HCT116 (cell line): ENCODE measurements around the gene TBCD. TPM values are rescaled to one million over a fixed set of nuclear protein-coding genes. Genes with fewer than 3 reads are reported as not detected.

Experiments used
- ATAC-seq: fragments of 200-7000 bp; cut with Tn5 transposase; 2 replicates; pipeline ENCODE4 v1.9.1; 2020; ENCODE audit warnings: mild to moderate bottlenecking, moderate library complexity
- BruUV-seq: library from RNA; stranded (reverse); fragments of 400-500 nt; replicated peaks from 2 replicates; lab custom pipeline; 2021; lab: Mats Ljungman, UMichigan
- CTCF ChIA-PET: fragments of 300-600 bp; sonication (Branson Sonifier 250); formaldehyde crosslinking; loops from one replicate; lab custom pipeline; 2021; ENCODE audit warnings: antibody characterized with exemption; lab: Charles Lee
- POLR2A ChIA-PET: fragments of 300-600, 350-600 bp; sonication (Branson Sonifier 250); formaldehyde crosslinking; loops from one replicate; lab custom pipeline; 2021; ENCODE audit warnings: antibody characterized with exemption; lab: Charles Lee
- RAD21 ChIA-PET, 2 experiments: fragments of 300-600 bp; sonication (Branson Sonifier 250); formaldehyde crosslinking; loops; one replicate each; lab custom pipeline; 2023; ENCODE audit warnings: low total read pairs in 2 of 2; ENCODE audit not compliant: uncharacterized antibody in 2 of 2, unreplicated experiment in 2 of 2, low non-redundant PET in 1 of 2; lab: Charles Lee
- DNase-seq: peaks from one replicate; pipeline ENCODE4 v3.0.0-alpha.2; 2010; ENCODE audit warnings: low read depth, low spot score
- H2AFZ ChIP-seq: fragments of 200-600 bp; shearing (Covaris generic), sonication (generic); 2 replicates; pipeline ENCODE4 v1.6.1; 2017; ENCODE audit warnings: low read depth, mixed run types, mixed read lengths, antibody characterized with exemption, low read length; ENCODE audit not compliant: poor library complexity, severe bottlenecking
- H3K27ac ChIP-seq: 2 replicates; pipeline ENCODE4 v1.5.1; 2012; ENCODE audit warnings: low read depth, low read length
- H3K27me3 ChIP-seq: fragments of 200-600 bp; sonication (generic); 2 replicates; pipeline ENCODE4 v1.6.1; 2016; ENCODE audit warnings: mixed run types, low read length, mixed read lengths; ENCODE audit not compliant: insufficient read depth
- H3K36me3 ChIP-seq, 2 experiments: fragments of 200-500 bp in 1 of 2; fragments of 200-600 bp in 1 of 2; sonication (Bioruptor generic) in 1 of 2; sonication (generic) in 1 of 2; 2 replicates each; pipeline versions ENCODE4 v1.5.1 to v1.6.1; 2014 to 2016; ENCODE audit warnings: low read length in 2 of 2, inconsistent platforms in 1 of 2, mixed read lengths in 1 of 2, mixed run types in 1 of 2; ENCODE audit not compliant: insufficient read depth in 2 of 2, control insufficient read depth in 1 of 2
- H3K4me1 ChIP-seq, 2 experiments: fragments of 200-600 bp in 1 of 2; sonication (generic) in 1 of 2; 2 replicates each; pipeline versions ENCODE4 v1.5.1 to v1.6.1; 2012 to 2017; ENCODE audit warnings: low read length in 2 of 2, inconsistent platforms in 1 of 2, mild to moderate bottlenecking in 1 of 2, mixed read lengths in 1 of 2, mixed run types in 1 of 2, moderate library complexity in 1 of 2; ENCODE audit not compliant: insufficient read depth in 2 of 2, control insufficient read depth in 1 of 2
- H3K4me2 ChIP-seq: fragments of 200-600 bp; sonication (generic); 2 replicates; pipeline ENCODE4 v1.6.1; 2017; ENCODE audit warnings: mixed run types, low read length, mixed read lengths
- H3K4me3 ChIP-seq, 2 experiments: fragments of 200-600 bp in 1 of 2; sonication (generic) in 1 of 2; replicated peaks in 1 of 2; 2 replicates each; pipeline ENCODE4 v1.5.1; 2011 to 2016; ENCODE audit warnings: low read length in 2 of 2, control low read depth in 1 of 2, low read depth in 1 of 2, mild to moderate bottlenecking in 1 of 2, mixed read lengths in 1 of 2, mixed run types in 1 of 2
- H3K79me2 ChIP-seq: fragments of 200-600 bp; sonication (generic); 2 replicates; pipeline ENCODE4 v1.6.1; 2017; ENCODE audit warnings: mild to moderate bottlenecking, mixed run types, low read length, moderate library complexity, mixed read lengths; ENCODE audit not compliant: insufficient read depth
- H3K9ac ChIP-seq: fragments of 200-600 bp; sonication (generic); 2 replicates; pipeline ENCODE4 v1.6.1; 2016; ENCODE audit warnings: low read length, mixed read lengths
- H3K9me2 ChIP-seq: fragments of 200-600 bp; sonication (generic), shearing (Covaris generic); 2 replicates; pipeline ENCODE4 v1.6.1; 2017; ENCODE audit warnings: mixed run types, mild to moderate bottlenecking, moderate library complexity; ENCODE audit not compliant: insufficient read depth
- H3K9me3 ChIP-seq, 2 experiments: fragments of 200-500 bp in 1 of 2; fragments of 200-600 bp in 1 of 2; sonication (Bioruptor generic) in 1 of 2; sonication (generic) in 1 of 2; 2 replicates each; pipeline ENCODE4 v1.6.1; 2014 to 2017; ENCODE audit warnings: low read length in 2 of 2, mixed read lengths in 2 of 2, inconsistent platforms in 1 of 2, low read depth in 1 of 2, mild to moderate bottlenecking in 1 of 2, mixed run types in 1 of 2, moderate library complexity in 1 of 2; ENCODE audit not compliant: control insufficient read depth in 1 of 2, insufficient read depth in 1 of 2
- H4K20me1 ChIP-seq: fragments of 200-600 bp; sonication (generic), shearing (Covaris generic); 2 replicates; pipeline ENCODE4 v1.6.1; 2017; ENCODE audit warnings: mixed run types, mild to moderate bottlenecking, moderate library complexity; ENCODE audit not compliant: insufficient read depth
- CBX3 ChIP-seq: IDR thresholded peaks from 2 replicates; pipeline ENCODE4 v1.6.1; 2012; ENCODE audit warnings: low read depth
- ELF1 ChIP-seq: IDR thresholded peaks from 2 replicates; pipeline ENCODE4 v1.6.1; 2012; ENCODE audit warnings: low read depth, borderline replicate concordance
- EZH2 ChIP-seq: fragments of 200-600 bp; sonication (generic); IDR thresholded peaks from 2 replicates; pipeline ENCODE4 v1.6.1; 2017; ENCODE audit warnings: antibody characterized with exemption, mixed run types
- EZH2phosphoT487 ChIP-seq: fragments of 200-600 bp; IDR thresholded peaks from 2 replicates; pipeline ENCODE4 v1.6.1; 2018; ENCODE audit warnings: antibody characterized with exemption, borderline replicate concordance
- FOSL1 ChIP-seq: IDR thresholded peaks from 2 replicates; pipeline ENCODE4 v1.6.1; 2012; ENCODE audit warnings: low read depth
- JUND ChIP-seq: IDR thresholded peaks from 2 replicates; pipeline ENCODE4 v1.6.1; 2012
- POLR2AphosphoS5 ChIP-seq: IDR thresholded peaks from 2 replicates; pipeline ENCODE4 v1.6.1; 2011; ENCODE audit warnings: mild to moderate bottlenecking, low read depth, low read length, moderate library complexity
- REST ChIP-seq: IDR thresholded peaks from 2 replicates; pipeline ENCODE4 v1.6.1; 2012; ENCODE audit warnings: low read depth
- SP1 ChIP-seq: IDR thresholded peaks from 2 replicates; pipeline ENCODE4 v1.6.1; 2012; ENCODE audit warnings: low read depth
- SRF ChIP-seq: IDR thresholded peaks from 2 replicates; pipeline ENCODE4 v1.6.1; 2012; ENCODE audit warnings: low read depth
- TCF7L2 ChIP-seq: IDR thresholded peaks from 2 replicates; pipeline ENCODE4 v1.7.0; 2011; ENCODE audit warnings: borderline replicate concordance, inconsistent platforms; ENCODE audit not compliant: insufficient read depth, insufficient read length; ENCODE audit errors: extremely low read depth
- YY1 ChIP-seq: IDR thresholded peaks from 2 replicates; pipeline ENCODE4 v1.6.1; 2011; ENCODE audit warnings: low read length, low read depth, moderate library complexity, mild to moderate bottlenecking; ENCODE audit not compliant: insufficient replicate concordance; ENCODE audit errors: extremely low read depth
- ZFX ChIP-seq: fragments of 450-650 bp; IDR thresholded peaks from 2 replicates; pipeline ENCODE4 v1.6.1; 2017
- intact Hi-C: fragments of 100-400 bp; cut with micrococcal nuclease; formaldehyde crosslinking; loops from 2 replicates; pipeline ENCODE4 v1.10.0; 2022
- total RNA-seq: library from RNA; stranded (reverse); gene quantifications from one replicate; pipeline ENCODE4 v1.2.1, GENCODE V29; 2021; ENCODE audit not compliant: unreplicated experiment
- TF ChIP-seq, protein P1 (sequence below): IDR thresholded peaks from 2 replicates; pipeline ENCODE4 v1.6.1; 2011; ENCODE audit warnings: mild to moderate bottlenecking, low read length, moderate library complexity; ENCODE audit not compliant: insufficient replicate concordance; ENCODE audit errors: extremely low read depth
- TF ChIP-seq, protein P2 (sequence below), 3 experiments: fragments of 200-600 bp in 1 of 3; sonication (generic) in 1 of 3; IDR thresholded peaks in 2 of 3; conservative IDR thresholded peaks in 1 of 3; 2 replicates each; pipeline ENCODE4 v1.5.1; 2012 to 2017; ENCODE audit warnings: low read depth in 2 of 3, low read length in 2 of 3, antibody characterized with exemption in 1 of 3, borderline replicate concordance in 1 of 3, control low read depth in 1 of 3, mild to moderate bottlenecking in 1 of 3, mixed read lengths in 1 of 3, mixed run types in 1 of 3, moderate library complexity in 1 of 3; ENCODE audit not compliant: insufficient read depth in 1 of 3
- TF ChIP-seq, protein P3 (sequence below): IDR thresholded peaks from 2 replicates; pipeline ENCODE4 v1.6.1; 2012

The TBCD gene
- total RNA-seq, 1 experiment from 2014 or later = 152 TPM

DNA sequence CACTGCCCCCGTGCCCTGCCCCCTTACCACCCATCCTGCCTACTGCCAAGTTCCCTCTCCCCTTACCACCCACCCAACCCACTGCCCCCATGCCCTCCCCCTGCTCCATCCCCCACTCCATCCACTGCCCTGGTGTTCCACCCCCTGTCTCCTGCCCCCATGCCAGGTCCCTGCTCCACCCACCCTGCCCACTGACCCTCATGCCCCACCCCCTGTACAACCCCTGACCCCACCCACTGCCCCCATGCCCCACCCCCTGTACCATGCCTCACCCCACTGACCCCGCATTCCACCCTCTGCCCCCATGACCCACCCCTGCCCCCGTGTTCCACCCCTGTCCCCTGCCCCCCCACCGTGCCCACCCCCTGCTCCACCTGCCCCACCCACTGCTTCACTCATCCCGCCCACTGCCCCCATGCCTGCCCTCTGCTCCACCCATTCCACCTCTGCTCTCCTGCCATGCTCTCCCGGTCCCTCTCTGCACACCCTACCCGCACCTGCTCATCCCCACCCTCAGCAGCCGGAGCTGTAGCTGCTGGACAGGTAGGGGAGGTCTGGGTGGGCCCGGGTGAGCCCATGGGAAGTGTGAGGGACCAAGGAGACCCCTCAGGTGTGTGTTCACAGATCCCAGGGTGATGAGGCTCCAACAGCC is 42.7 kb upstream of the TBCD start:
- TF ChIP-seq REST (no peak), ELF1 (no peak), YY1 (no peak), ZFX (no peak), FOSL1 (no peak), POLR2AphosphoS5 (no peak), CBX3 (no peak), EZH2 (no peak), SRF (no peak), TCF7L2 (no peak), EZH2phosphoT487 (no peak), JUND (no peak), SP1 (no peak)
- TF ChIP-seq, protein P1, sequence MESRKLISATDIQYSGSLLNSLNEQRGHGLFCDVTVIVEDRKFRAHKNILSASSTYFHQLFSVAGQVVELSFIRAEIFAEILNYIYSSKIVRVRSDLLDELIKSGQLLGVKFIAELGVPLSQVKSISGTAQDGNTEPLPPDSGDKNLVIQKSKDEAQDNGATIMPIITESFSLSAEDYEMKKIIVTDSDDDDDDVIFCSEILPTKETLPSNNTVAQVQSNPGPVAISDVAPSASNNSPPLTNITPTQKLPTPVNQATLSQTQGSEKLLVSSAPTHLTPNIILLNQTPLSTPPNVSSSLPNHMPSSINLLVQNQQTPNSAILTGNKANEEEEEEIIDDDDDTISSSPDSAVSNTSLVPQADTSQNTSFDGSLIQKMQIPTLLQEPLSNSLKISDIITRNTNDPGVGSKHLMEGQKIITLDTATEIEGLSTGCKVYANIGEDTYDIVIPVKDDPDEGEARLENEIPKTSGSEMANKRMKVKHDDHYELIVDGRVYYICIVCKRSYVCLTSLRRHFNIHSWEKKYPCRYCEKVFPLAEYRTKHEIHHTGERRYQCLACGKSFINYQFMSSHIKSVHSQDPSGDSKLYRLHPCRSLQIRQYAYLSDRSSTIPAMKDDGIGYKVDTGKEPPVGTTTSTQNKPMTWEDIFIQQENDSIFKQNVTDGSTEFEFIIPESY = no peak
- TF ChIP-seq, protein P2, sequence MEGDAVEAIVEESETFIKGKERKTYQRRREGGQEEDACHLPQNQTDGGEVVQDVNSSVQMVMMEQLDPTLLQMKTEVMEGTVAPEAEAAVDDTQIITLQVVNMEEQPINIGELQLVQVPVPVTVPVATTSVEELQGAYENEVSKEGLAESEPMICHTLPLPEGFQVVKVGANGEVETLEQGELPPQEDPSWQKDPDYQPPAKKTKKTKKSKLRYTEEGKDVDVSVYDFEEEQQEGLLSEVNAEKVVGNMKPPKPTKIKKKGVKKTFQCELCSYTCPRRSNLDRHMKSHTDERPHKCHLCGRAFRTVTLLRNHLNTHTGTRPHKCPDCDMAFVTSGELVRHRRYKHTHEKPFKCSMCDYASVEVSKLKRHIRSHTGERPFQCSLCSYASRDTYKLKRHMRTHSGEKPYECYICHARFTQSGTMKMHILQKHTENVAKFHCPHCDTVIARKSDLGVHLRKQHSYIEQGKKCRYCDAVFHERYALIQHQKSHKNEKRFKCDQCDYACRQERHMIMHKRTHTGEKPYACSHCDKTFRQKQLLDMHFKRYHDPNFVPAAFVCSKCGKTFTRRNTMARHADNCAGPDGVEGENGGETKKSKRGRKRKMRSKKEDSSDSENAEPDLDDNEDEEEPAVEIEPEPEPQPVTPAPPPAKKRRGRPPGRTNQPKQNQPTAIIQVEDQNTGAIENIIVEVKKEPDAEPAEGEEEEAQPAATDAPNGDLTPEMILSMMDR (IDR thresholded peaks at IDR 0.05 in 2 of 3, conservative IDR thresholded peaks at IDR 0.05 in 1 of 3; ENCODE audit: borderline replicate concordance in 1 of 3, insufficient read depth in 1 of 3, low read depth in 2 of 3, low read length in 2 of 3) = no peak
- TF ChIP-seq, protein P3, sequence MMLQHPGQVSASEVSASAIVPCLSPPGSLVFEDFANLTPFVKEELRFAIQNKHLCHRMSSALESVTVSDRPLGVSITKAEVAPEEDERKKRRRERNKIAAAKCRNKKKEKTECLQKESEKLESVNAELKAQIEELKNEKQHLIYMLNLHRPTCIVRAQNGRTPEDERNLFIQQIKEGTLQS = no peak
- no peaks in the 10 kb centered on the region for H3K9me2 ChIP-seq
- CTCF ChIA-PET = no interaction called here
- RAD21 ChIA-PET = no interaction called here
- ATAC-seq = peak; percentile 28; the same call in 1 of the 2 replicates
- no peaks in the 10 kb centered on the region for H3K27me3 ChIP-seq
- H4K20me1 ChIP-seq = no peaks in the 10 kb centered on the region
- no peak overlapping the region for H3K4me3 ChIP-seq
- H3K4me1 ChIP-seq = peaks cover 0 to 10% of the 10 kb centered on the region in 2 experiments; a peak in 3 of 4 replicates
- no peak overlapping the region for H3K9ac ChIP-seq
- no TSS peak for BruUV-seq
- H3K4me2 ChIP-seq = no peak overlapping the region
- no peak overlapping the region for H2AFZ ChIP-seq
- POLR2A ChIA-PET = no interaction called here
- no peak for DNase-seq
- intact Hi-C loops = no loop called here
- H3K79me2 ChIP-seq = no peaks in the 10 kb centered on the region
- no peaks in the 10 kb centered on the region for H3K9me3 ChIP-seq
- H3K27ac ChIP-seq = no peak overlapping the region
- no peaks in the 10 kb centered on the region for H3K36me3 ChIP-seq
